Measurements from ENCODE around the gene LRRC45. TPM values are rescaled to one million over a fixed set of nuclear protein-coding genes. Genes with fewer than 3 reads are reported as not detected.

The LRRC45 gene
- polyA plus RNA-seq, 1 donor (not counting 4 experiments of a cell fraction or from before 2014, with no cell fraction given) = 2.5 TPM

DNA sequence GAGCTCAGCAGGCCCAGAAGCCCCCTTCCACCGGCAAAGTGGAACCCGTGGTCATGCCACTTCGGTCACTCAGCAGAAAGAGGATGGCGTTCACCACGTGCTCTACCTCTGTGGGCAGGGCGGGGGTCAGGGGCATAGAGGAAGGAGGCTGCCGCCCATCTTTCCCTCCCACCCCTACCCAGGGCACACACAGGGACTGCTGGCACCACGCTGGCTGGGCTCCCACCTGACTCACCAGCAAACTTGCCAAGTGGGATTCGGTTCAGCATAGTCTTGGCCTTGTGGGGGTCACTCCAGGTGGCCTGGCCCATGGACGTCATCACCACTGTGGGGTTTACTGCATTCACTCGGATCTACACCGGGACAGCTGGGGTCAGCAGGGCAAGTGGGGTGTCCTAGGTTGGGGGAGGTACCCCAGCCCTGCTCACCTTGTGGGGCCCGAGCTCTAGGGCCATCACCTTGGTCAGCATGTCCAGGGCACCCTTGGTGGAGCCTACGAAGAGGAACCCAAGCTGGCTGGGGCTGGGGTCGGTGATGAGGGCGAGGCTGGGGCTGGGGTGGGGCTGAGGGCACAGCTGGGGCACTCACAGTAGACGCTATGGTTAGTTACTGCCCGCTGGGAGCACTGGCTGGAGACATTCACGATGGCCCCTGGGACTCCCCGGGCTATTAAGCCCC, 13.0 kb downstream of the LRRC45 start:
- H2AFZ ChIP-seq (ENCODE audit: control insufficient read depth, low read length) = no peak overlapping the region
- no peaks in the 10 kb centered on the region for H4K20me1 ChIP-seq (ENCODE audit: control insufficient read depth, extremely low read depth, insufficient read depth, low read length)
- H3K36me3 ChIP-seq (ENCODE audit: control insufficient read depth in 2 of 2, extremely low read depth in 1 of 2, insufficient read depth in 2 of 2, low read length in 2 of 2) = peaks cover 1 to 4% of the 10 kb centered on the region in 2 experiments
- no peaks in the 10 kb centered on the region for H3K27me3 ChIP-seq (ENCODE audit: control insufficient read depth, extremely low read depth, insufficient read depth, low read length)
- no peaks in the 10 kb centered on the region for H3K9me1 ChIP-seq (ENCODE audit: control insufficient read depth, extremely low read depth, insufficient read depth, low read length)
- no peak overlapping the region for H3K27ac ChIP-seq (ENCODE audit: control insufficient read depth, insufficient read depth, low read length)
- FAIRE-seq (no peak), DNase-seq (ENCODE audit: low read depth, low spot score) (no peak)
- H3K4me2 ChIP-seq (ENCODE audit: control insufficient read depth, extremely low read depth, insufficient read depth, low read depth, low read length) = peak overlapping the region; percentile 96
- dilution Hi-C loops (cut with MboI; ENCODE audit: extremely low pct_ligation_motif_present, low sequenced_read_pairs) = no loop called here
- no peaks in the 10 kb centered on the region for H3K9me3 ChIP-seq (ENCODE audit: control insufficient read depth, low read depth, low read length)
- peak overlapping the region in 2 of 3 experiments; percentile 55 to 87 for H3K4me3 ChIP-seq (ENCODE audit: control insufficient read depth in 2 of 3, extremely low read depth in 1 of 3, insufficient read depth in 2 of 3, low read depth in 1 of 3, low read length in 3 of 3)
- peaks cover 17% of the 10 kb centered on the region for H3K4me1 ChIP-seq (ENCODE audit: control insufficient read depth, extremely low read depth, insufficient read depth, low read length)
- H3K9ac ChIP-seq (ENCODE audit: control insufficient read depth, extremely low read depth, insufficient read depth, low read length) = peak overlapping the region; percentile 78
- H3K79me2 ChIP-seq (ENCODE audit: control insufficient read depth, insufficient read depth, low read length) = no peaks in the 10 kb centered on the region
- TF ChIP-seq, protein P1, sequence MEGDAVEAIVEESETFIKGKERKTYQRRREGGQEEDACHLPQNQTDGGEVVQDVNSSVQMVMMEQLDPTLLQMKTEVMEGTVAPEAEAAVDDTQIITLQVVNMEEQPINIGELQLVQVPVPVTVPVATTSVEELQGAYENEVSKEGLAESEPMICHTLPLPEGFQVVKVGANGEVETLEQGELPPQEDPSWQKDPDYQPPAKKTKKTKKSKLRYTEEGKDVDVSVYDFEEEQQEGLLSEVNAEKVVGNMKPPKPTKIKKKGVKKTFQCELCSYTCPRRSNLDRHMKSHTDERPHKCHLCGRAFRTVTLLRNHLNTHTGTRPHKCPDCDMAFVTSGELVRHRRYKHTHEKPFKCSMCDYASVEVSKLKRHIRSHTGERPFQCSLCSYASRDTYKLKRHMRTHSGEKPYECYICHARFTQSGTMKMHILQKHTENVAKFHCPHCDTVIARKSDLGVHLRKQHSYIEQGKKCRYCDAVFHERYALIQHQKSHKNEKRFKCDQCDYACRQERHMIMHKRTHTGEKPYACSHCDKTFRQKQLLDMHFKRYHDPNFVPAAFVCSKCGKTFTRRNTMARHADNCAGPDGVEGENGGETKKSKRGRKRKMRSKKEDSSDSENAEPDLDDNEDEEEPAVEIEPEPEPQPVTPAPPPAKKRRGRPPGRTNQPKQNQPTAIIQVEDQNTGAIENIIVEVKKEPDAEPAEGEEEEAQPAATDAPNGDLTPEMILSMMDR (optimal IDR thresholded peaks at IDR 0.05 in 1 of 3, IDR thresholded peaks at IDR 0.05 in 1 of 3, conservative IDR thresholded peaks at IDR 0.05 in 1 of 3; ENCODE audit: extremely low read depth in 1 of 3, insufficient read depth in 2 of 3, low read length in 3 of 3) = no peak
- TF ChIP-seq EZH2 (IDR thresholded peaks at IDR 0.05; ENCODE audit: low read length) = no peak

DNA sequence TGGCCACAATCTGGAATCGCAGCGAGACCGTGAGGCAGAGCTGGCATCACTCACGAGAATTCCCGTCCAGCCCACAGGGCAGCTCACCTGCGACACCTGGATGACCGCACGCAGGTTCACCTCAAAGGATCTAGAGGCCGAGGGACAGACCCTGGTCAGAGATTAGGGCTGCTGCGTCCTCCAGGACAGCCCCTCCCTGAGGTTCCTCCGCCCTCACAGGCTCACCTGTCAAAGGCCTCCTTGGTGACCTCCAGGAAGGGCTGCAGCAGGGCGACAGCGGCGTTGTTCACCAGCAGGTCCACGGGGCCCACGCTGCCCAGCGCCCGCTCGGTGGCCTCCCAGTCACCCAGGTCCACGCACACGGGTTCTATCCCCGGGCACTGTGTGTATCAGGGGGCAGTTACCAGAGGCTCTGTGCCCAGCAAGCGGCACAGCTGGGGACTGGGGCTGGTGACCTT, 13.6 kb downstream of the LRRC45 start:
- DNase-seq (ENCODE audit: low read depth, low spot score) (no peak), FAIRE-seq (no peak)
- H3K27me3 ChIP-seq (ENCODE audit: control insufficient read depth, extremely low read depth, insufficient read depth, low read length) = no peaks in the 10 kb centered on the region
- dilution Hi-C loops (cut with MboI; ENCODE audit: extremely low pct_ligation_motif_present, low sequenced_read_pairs) = no loop called here
- TF ChIP-seq, protein P1 (optimal IDR thresholded peaks at IDR 0.05 in 1 of 3, IDR thresholded peaks at IDR 0.05 in 1 of 3, conservative IDR thresholded peaks at IDR 0.05 in 1 of 3; ENCODE audit: extremely low read depth in 1 of 3, insufficient read depth in 2 of 3, low read length in 3 of 3) = no peak
- no peak for TF ChIP-seq EZH2 (IDR thresholded peaks at IDR 0.05; ENCODE audit: low read length)
- H3K36me3 ChIP-seq (ENCODE audit: control insufficient read depth in 2 of 2, extremely low read depth in 1 of 2, insufficient read depth in 2 of 2, low read length in 2 of 2) = peaks cover 1 to 4% of the 10 kb centered on the region in 2 experiments
- H3K27ac ChIP-seq (ENCODE audit: control insufficient read depth, insufficient read depth, low read length) = peak overlapping the region; percentile 43
- peak overlapping the region; percentile 78 for H3K9ac ChIP-seq (ENCODE audit: control insufficient read depth, extremely low read depth, insufficient read depth, low read length)
- peak overlapping the region; percentile 61 for H2AFZ ChIP-seq (ENCODE audit: control insufficient read depth, low read length)
- H3K9me1 ChIP-seq (ENCODE audit: control insufficient read depth, extremely low read depth, insufficient read depth, low read length) = no peaks in the 10 kb centered on the region
- H3K4me2 ChIP-seq (ENCODE audit: control insufficient read depth, extremely low read depth, insufficient read depth, low read depth, low read length) = peak overlapping the region; percentile 96
- H3K4me3 ChIP-seq (ENCODE audit: control insufficient read depth in 2 of 3, extremely low read depth in 1 of 3, insufficient read depth in 2 of 3, low read depth in 1 of 3, low read length in 3 of 3) = peak overlapping the region; percentile 55 to 87 (median 70)
- H3K9me3 ChIP-seq (ENCODE audit: control insufficient read depth, low read depth, low read length) = no peaks in the 10 kb centered on the region
- no peaks in the 10 kb centered on the region for H4K20me1 ChIP-seq (ENCODE audit: control insufficient read depth, extremely low read depth, insufficient read depth, low read length)
- no peaks in the 10 kb centered on the region for H3K79me2 ChIP-seq (ENCODE audit: control insufficient read depth, insufficient read depth, low read length)
- peaks cover 17% of the 10 kb centered on the region for H3K4me1 ChIP-seq (ENCODE audit: control insufficient read depth, extremely low read depth, insufficient read depth, low read length)
